ENCODE results near the gene CD244. TPM values are rescaled to one million over a fixed set of nuclear protein-coding genes. Genes with fewer than 3 reads are reported as not detected.
A peak's percentile ranks its signal among the peaks of the same experiment; 100 is the strongest.

Gene CD244
- total RNA-seq, 3 donors from 2014 or later (not counting 1 experiment from before 2014, with no cell fraction given), result 131 to 193 (median 150) TPM

DNA sequence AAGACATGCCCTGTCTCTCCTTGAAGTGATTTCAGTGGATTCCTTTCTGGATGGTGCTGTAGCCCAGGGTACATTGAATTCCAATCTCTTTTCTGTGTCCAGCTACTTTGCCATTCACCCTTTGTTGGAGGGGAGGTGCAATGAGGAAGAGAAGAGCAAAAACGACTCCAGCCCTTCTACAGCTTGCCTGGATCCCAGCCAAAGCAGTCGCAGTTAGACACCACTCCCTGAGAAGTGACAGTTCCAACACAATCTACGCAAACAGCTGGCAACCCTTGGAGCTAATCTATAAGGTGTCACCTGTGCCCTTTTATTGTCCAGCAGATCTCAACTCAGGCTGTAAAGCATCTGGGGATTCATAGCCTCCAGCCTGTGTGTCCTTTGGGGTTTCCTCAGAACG, 4.6 kb downstream of the CD244 start:
- no peak overlapping the region for H3K4me3 ChIP-seq (ENCODE audit: low read length)
- intact Hi-C loops (cut with micrococcal nuclease), result no loop called here
- H3K36me3 Mint-ChIP-seq, result peaks cover 14% of the 10 kb centered on the region
- no peak overlapping the region for H3K27ac Mint-ChIP-seq
- TF ChIP-seq, protein P1, sequence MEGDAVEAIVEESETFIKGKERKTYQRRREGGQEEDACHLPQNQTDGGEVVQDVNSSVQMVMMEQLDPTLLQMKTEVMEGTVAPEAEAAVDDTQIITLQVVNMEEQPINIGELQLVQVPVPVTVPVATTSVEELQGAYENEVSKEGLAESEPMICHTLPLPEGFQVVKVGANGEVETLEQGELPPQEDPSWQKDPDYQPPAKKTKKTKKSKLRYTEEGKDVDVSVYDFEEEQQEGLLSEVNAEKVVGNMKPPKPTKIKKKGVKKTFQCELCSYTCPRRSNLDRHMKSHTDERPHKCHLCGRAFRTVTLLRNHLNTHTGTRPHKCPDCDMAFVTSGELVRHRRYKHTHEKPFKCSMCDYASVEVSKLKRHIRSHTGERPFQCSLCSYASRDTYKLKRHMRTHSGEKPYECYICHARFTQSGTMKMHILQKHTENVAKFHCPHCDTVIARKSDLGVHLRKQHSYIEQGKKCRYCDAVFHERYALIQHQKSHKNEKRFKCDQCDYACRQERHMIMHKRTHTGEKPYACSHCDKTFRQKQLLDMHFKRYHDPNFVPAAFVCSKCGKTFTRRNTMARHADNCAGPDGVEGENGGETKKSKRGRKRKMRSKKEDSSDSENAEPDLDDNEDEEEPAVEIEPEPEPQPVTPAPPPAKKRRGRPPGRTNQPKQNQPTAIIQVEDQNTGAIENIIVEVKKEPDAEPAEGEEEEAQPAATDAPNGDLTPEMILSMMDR (IDR thresholded peaks at IDR 0.05), result no peak
- peak overlapping the region; percentile 30 for H3K27ac ChIP-seq (ENCODE audit: low read length)
- no peak for DNase-seq
- peaks cover 82% of the 10 kb centered on the region for H3K4me1 ChIP-seq (ENCODE audit: control insufficient read depth, insufficient read depth, low read length)
- no peaks in the 10 kb centered on the region for H3K9me3 ChIP-seq (ENCODE audit: control insufficient read depth, insufficient read depth, low read length)
- H3K4me3 Mint-ChIP-seq, result peak overlapping the region; percentile 85
- peaks cover 49 to 54% of the 10 kb centered on the region in 2 donors for H3K4me1 Mint-ChIP-seq
- H3K9me3 Mint-ChIP-seq, result no peaks in the 10 kb centered on the region
- WGBS (ENCODE audit: insufficient coverage), result 21% methylated on average over 4 of the region's 4 CpGs
- no peaks in the 10 kb centered on the region for H3K27me3 ChIP-seq (ENCODE audit: control insufficient read depth, insufficient read depth, low read length)
- no peak for ATAC-seq
- H3K27me3 Mint-ChIP-seq (ENCODE audit: low read depth in 2 of 2), result no peaks in the 10 kb centered on the region
- H3K36me3 ChIP-seq (ENCODE audit: control insufficient read depth, insufficient read depth, low read length), result peaks cover 23% of the 10 kb centered on the region

DNA sequence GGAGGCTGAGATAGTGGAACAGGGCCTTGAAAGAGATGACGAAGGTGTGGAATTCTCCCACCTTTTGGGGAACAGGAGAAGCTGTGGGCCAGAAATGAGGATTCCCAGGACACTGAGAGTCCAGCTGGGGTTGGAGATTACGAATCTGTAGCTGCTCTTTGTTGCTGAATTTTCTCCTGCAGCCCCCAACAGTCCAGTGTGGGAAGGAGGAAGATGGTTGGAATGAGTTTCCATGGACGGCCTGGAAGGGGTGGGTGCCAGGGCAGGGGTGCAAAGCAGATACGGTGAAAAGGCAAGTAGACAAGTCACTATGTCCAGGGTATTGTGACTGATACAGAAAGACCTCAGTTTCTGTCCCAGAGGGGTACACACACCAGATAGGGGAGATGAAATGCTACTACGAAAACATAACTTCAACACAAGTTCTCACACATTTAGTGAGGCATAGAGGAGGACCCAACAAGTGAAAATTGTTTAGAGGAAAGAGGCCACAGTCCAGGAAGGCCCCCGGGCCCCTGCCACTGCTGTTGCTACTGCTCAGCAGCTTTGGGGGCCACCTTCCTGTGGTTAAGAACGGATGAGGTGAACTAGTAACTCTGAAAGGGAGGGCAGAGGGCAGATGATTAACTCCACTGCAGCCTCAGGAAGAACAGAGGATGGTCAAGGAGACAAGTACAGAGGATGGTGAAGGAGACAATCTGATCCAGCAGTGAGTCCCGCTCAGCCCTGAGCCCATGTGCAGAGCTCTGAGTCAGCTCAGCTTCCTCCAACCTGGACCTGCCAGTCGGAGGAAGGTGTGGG, 7.3 kb downstream of the CD244 start:
- Histone ChIP-seq H3K27ac (ENCODE audit: low read length) (peak overlapping the region; percentile 83), H3K36me3 (ENCODE audit: control insufficient read depth, insufficient read depth, low read length) (peaks cover 26% of the 10 kb centered on the region), H3K4me3 (ENCODE audit: low read length) (peak overlapping the region; percentile 3), H3K4me1 (ENCODE audit: control insufficient read depth, insufficient read depth, low read length) (peaks cover 74% of the 10 kb centered on the region), H3K9me3 (ENCODE audit: control insufficient read depth, insufficient read depth, low read length) (no peaks in the 10 kb centered on the region), H3K27me3 (ENCODE audit: control insufficient read depth, insufficient read depth, low read length) (no peaks in the 10 kb centered on the region)
- no peaks in the 10 kb centered on the region for H3K27me3 Mint-ChIP-seq (ENCODE audit: low read depth in 2 of 2)
- ATAC-seq (peak; percentile 69 to 86 (median 79)), DNase-seq (peak; percentile 45 to 56)
- intact Hi-C loops (cut with micrococcal nuclease), result no loop called here
- H3K36me3 Mint-ChIP-seq, result peaks cover 17% of the 10 kb centered on the region
- TF ChIP-seq, protein P1 (IDR thresholded peaks at IDR 0.05), result no peak
- no peaks in the 10 kb centered on the region for H3K9me3 Mint-ChIP-seq
- WGBS (ENCODE audit: insufficient coverage), result 13% methylated on average over 8 of the region's 9 CpGs
- no peak overlapping the region for H3K4me3 Mint-ChIP-seq
- H3K4me1 Mint-ChIP-seq, result peaks cover 37 to 47% of the 10 kb centered on the region in 2 donors
- H3K27ac Mint-ChIP-seq, result no peak overlapping the region

DNA sequence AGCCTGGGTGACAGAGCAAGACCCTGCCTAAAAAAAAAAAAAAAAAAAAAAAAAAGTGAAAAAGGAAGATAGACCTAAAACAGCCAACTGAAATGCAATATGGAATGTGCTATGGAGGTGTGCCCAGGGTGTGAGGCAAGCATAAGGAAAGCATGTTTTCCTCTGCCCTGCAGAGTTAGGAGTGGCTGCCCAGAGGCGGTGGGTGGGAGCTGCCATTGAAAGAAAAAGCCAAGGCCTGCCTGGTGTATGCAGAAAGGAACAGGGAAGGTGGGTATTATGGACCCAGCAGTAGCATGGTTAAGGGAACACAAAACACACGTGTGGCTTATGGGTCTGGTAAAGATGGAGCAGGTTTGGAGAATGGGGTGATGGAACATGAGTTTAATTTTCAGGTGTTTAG, 8.9 kb downstream of the CD244 start:
- intact Hi-C loops (cut with micrococcal nuclease), result no loop called here

More for the DNA sequence above, 8.9 kb downstream of the CD244 start:
- TF ChIP-seq, protein P1 (IDR thresholded peaks at IDR 0.05), result no peak
- no peaks in the 10 kb centered on the region for H3K27me3 ChIP-seq (ENCODE audit: control insufficient read depth, insufficient read depth, low read length)
- peaks cover 25% of the 10 kb centered on the region for H3K36me3 ChIP-seq (ENCODE audit: control insufficient read depth, insufficient read depth, low read length)
- no peak overlapping the region for H3K4me3 ChIP-seq (ENCODE audit: low read length)
- H3K27ac Mint-ChIP-seq, result no peak overlapping the region
- peak overlapping the region; percentile 76 for H3K4me3 Mint-ChIP-seq
- no peaks in the 10 kb centered on the region for H3K9me3 Mint-ChIP-seq
- H3K9me3 ChIP-seq (ENCODE audit: control insufficient read depth, insufficient read depth, low read length), result no peaks in the 10 kb centered on the region
- no peak for DNase-seq
- peaks cover 36 to 50% of the 10 kb centered on the region in 2 donors for H3K4me1 Mint-ChIP-seq
- ATAC-seq, result no peak
- peak overlapping the region; percentile 26 for H3K27ac ChIP-seq (ENCODE audit: low read length)
- H3K27me3 Mint-ChIP-seq (ENCODE audit: low read depth in 2 of 2), result no peaks in the 10 kb centered on the region
- H3K4me1 ChIP-seq (ENCODE audit: control insufficient read depth, insufficient read depth, low read length), result peaks cover 72% of the 10 kb centered on the region
- peaks cover 13% of the 10 kb centered on the region for H3K36me3 Mint-ChIP-seq
- 79% methylated on average over 2 of the region's 2 CpGs for WGBS (ENCODE audit: insufficient coverage)
